Trophoblast cell (in vitro differentiated cells and primary cell): ENCODE results near the gene SOBP.
A peak's percentile ranks its signal among the peaks of the same experiment; 100 is the strongest.

Source experiments
- DNase-seq, 2 donors: peaks; one replicate each; pipeline ENCODE4 v3.0.0-alpha.2; 2016
- H2AFZ ChIP-seq: 2 replicates; pipeline ENCODE4 v1.6.1; 2013; ENCODE audit warnings: low read length, moderate library complexity, mild to moderate bottlenecking; ENCODE audit not compliant: insufficient read depth, poor library complexity
- H2AK5ac ChIP-seq: 2 replicates; pipeline ENCODE4 v1.6.1; 2013; ENCODE audit warnings: mild to moderate bottlenecking, low read length
- H2BK120ac ChIP-seq: 2 replicates; pipeline ENCODE4 v1.6.1; 2013; ENCODE audit warnings: low read length, mild to moderate bottlenecking, moderate library complexity; ENCODE audit not compliant: insufficient read depth, poor library complexity
- H2BK12ac ChIP-seq: 2 replicates; pipeline ENCODE4 v1.6.1; 2013; ENCODE audit warnings: mild to moderate bottlenecking, low read length, moderate library complexity
- H2BK5ac ChIP-seq: 2 replicates; pipeline ENCODE4 v1.6.1; 2013; ENCODE audit warnings: low read length, low read depth, moderate library complexity, mild to moderate bottlenecking; ENCODE audit not compliant: poor library complexity
- H3K14ac ChIP-seq: 2 replicates; pipeline ENCODE4 v1.6.1; 2013; ENCODE audit warnings: mild to moderate bottlenecking, low read length
- H3K18ac ChIP-seq: 2 replicates; pipeline ENCODE4 v1.6.1; 2013; ENCODE audit warnings: mild to moderate bottlenecking, low read length
- H3K23ac ChIP-seq: 2 replicates; pipeline ENCODE4 v1.6.1; 2013; ENCODE audit warnings: low read length
- H3K27ac ChIP-seq: 2 replicates; pipeline ENCODE4 v1.5.1; 2013; ENCODE audit warnings: low read depth, mild to moderate bottlenecking, inconsistent platforms, low read length, moderate library complexity
- H3K27me3 ChIP-seq: 2 replicates; pipeline ENCODE4 v1.6.1; 2013; ENCODE audit warnings: inconsistent platforms, mild to moderate bottlenecking, low read length, moderate library complexity; ENCODE audit not compliant: insufficient read depth
- H3K36me3 ChIP-seq, 2 experiments: 1 replicate in 1 of 2; 2 replicates in 1 of 2; pipeline ENCODE4 v1.6.1; 2013; ENCODE audit warnings: low read length in 2 of 2, mild to moderate bottlenecking in 2 of 2, moderate library complexity in 1 of 2; ENCODE audit not compliant: insufficient read depth in 2 of 2, control insufficient read depth in 1 of 2
- H3K4ac ChIP-seq: 2 replicates; pipeline ENCODE4 v1.6.1; 2013; ENCODE audit warnings: low read depth, mild to moderate bottlenecking, low read length, moderate library complexity
- H3K4me1 ChIP-seq, 2 experiments: 1 replicate in 1 of 2; 2 replicates in 1 of 2; pipeline ENCODE4 v1.6.1; 2013; ENCODE audit warnings: low read length in 2 of 2, mild to moderate bottlenecking in 2 of 2, moderate library complexity in 1 of 2; ENCODE audit not compliant: insufficient read depth in 2 of 2, control insufficient read depth in 1 of 2
- H3K4me2 ChIP-seq: 2 replicates; pipeline ENCODE4 v1.6.1; 2013; ENCODE audit warnings: inconsistent platforms, mild to moderate bottlenecking, low read length, moderate library complexity
- H3K4me3 ChIP-seq: 2 replicates; pipeline ENCODE4 v1.5.1; 2013; ENCODE audit warnings: mild to moderate bottlenecking, low read depth, low read length, inconsistent platforms
- H3K79me1 ChIP-seq: one replicate; pipeline ENCODE4 v1.6.1; 2013; ENCODE audit warnings: low read length
- H3K79me2 ChIP-seq: 2 replicates; pipeline ENCODE4 v1.6.1; 2013; ENCODE audit warnings: low read length, mild to moderate bottlenecking; ENCODE audit not compliant: control insufficient read depth, insufficient read depth, poor library complexity
- H3K9ac ChIP-seq: 2 replicates; pipeline ENCODE4 v1.6.1; 2013; ENCODE audit warnings: mild to moderate bottlenecking, low read length
- H3K9me3 ChIP-seq: 2 replicates; pipeline ENCODE4 v1.6.1; 2013; ENCODE audit warnings: low read depth, mild to moderate bottlenecking, control low read depth, inconsistent platforms, low read length; ENCODE audit not compliant: insufficient read depth
- H4K12ac ChIP-seq: 2 replicates; pipeline ENCODE4 v1.6.1; 2013; ENCODE audit warnings: low read depth, mild to moderate bottlenecking, low read length, moderate library complexity
- H4K8ac ChIP-seq: 2 replicates; pipeline ENCODE4 v1.6.1; 2013; ENCODE audit warnings: low read depth, mild to moderate bottlenecking, low read length, moderate library complexity
- H4K91ac ChIP-seq: one replicate; pipeline ENCODE4 v1.6.1; 2013; ENCODE audit warnings: low read depth, mild to moderate bottlenecking, low read length, moderate library complexity
- WGBS: extraction: QIAGEN DNeasy Blood & Tissue Kit; methylation state at CpG from one replicate; pipeline ENCODE4 v1.1.7; 2013; ENCODE audit warnings: missing lambda C conversion rate; ENCODE audit not compliant: insufficient read length, insufficient coverage; ENCODE audit errors: extremely low coverage; 5-methylcytosine and 5-hydroxymethylcytosine counted together

Gene SOBP

DNA sequence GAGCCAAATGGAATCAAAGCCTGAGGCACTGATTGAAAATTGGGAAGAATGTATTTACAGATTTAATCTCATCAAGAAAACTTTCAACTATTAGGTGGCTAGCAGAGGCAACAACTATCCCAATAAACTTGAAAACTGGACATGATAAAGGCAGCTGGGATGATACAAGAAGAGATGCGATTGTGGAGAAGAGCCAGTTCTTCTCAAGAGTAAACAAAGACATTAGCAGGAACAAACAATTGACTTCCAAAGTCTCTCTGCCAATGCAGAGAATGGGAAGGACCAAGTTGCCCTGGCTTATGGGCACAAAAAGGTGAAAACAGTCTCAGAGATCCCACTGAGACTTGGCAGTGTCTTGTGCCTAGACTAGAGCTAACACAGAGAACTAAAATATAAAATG, 132.4 kb downstream of the SOBP start:
- no peak overlapping the region for H3K18ac ChIP-seq
- H4K12ac ChIP-seq = no peak overlapping the region
- H4K91ac ChIP-seq = no peak overlapping the region
- H3K79me1 ChIP-seq = no peaks in the 10 kb centered on the region
- no peak overlapping the region for H2BK5ac ChIP-seq
- H3K23ac ChIP-seq = no peak overlapping the region
- no peak overlapping the region for H2BK120ac ChIP-seq
- no peaks in the 10 kb centered on the region for H3K27me3 ChIP-seq
- no peak overlapping the region for H3K9ac ChIP-seq
- no peak overlapping the region for H3K4ac ChIP-seq
- no CpG with 5 or more reads among the region's 1 CpG for WGBS
- peak in 1 of 2 donors; percentile 88 for DNase-seq
- H3K9me3 ChIP-seq = no peaks in the 10 kb centered on the region
- no peaks in the 10 kb centered on the region for H3K79me2 ChIP-seq
- H3K4me1 ChIP-seq = peaks cover 0 to 5% of the 10 kb centered on the region in 2 experiments
- H3K4me3 ChIP-seq = no peak overlapping the region
- no peak overlapping the region for H3K27ac ChIP-seq
- no peak overlapping the region for H2BK12ac ChIP-seq
- no peak overlapping the region for H2AFZ ChIP-seq
- H3K4me2 ChIP-seq = no peak overlapping the region
- H3K36me3 ChIP-seq = no peaks in the 10 kb centered on the region
- H2AK5ac ChIP-seq = no peak overlapping the region
- no peak overlapping the region for H4K8ac ChIP-seq
- no peak overlapping the region for H3K14ac ChIP-seq

DNA sequence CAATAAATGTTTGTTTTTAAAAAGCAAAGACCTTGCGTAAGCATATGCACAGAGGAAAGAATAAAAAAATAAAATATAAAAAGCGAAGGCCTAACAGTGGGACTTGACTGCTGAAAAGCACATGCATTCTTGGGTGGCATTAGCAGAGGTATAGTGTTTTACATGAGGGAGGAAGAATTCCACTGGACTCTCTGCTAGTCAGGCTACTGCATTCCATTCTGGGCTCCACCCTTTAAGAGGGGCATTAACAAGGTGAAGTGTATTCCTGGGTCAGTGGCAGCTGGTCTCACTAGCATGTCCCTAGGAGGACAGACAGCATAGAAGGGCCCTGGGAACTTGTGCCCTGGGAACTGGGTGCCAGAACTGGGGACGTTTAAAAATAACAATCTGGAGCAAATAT, 134.1 kb downstream of the SOBP start:
- DNase-seq = peak in 1 of 2 donors; percentile 34
- Histone ChIP-seq H2BK5ac (no peak overlapping the region), H3K27me3 (no peaks in the 10 kb centered on the region), H3K79me1 (no peaks in the 10 kb centered on the region), H3K36me3 (no peaks in the 10 kb centered on the region), H3K14ac (no peak overlapping the region), H4K91ac (no peak overlapping the region), H3K27ac (no peak overlapping the region), H3K79me2 (no peaks in the 10 kb centered on the region), H3K9ac (no peak overlapping the region), H3K4me3 (no peak overlapping the region), H4K12ac (no peak overlapping the region), H3K4me2 (no peak overlapping the region), H4K8ac (no peak overlapping the region), H2AFZ (no peak overlapping the region), H3K4me1 (no peaks in the 10 kb centered on the region), H3K23ac (no peak overlapping the region), H3K18ac (no peak overlapping the region), H3K4ac (no peak overlapping the region), H3K9me3 (no peaks in the 10 kb centered on the region), H2AK5ac (no peak overlapping the region), H2BK12ac (no peak overlapping the region), H2BK120ac (no peak overlapping the region)
- WGBS = no CpG with 5 or more reads among the region's 3 CpGs

DNA sequence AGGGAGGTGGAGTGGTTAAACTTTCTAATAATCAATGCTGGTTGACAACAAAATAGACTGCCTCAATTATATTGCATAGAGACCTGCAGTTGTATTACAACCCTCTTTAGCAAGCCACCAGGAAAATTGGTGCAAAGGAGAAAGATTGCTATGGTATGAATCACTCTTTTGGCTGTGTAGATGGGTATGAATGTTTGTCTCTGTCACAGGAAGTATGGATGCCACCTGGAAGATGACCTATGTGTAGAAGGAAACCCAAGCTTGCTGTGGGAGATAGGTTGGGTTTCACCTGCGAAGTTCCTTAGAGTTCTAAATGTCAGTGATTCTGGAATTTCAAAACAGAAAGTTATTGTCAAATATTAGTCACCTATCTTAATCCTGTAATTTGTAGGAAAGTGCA, 134.6 kb downstream of the SOBP start:
- no peaks in the 10 kb centered on the region for H3K27me3 ChIP-seq
- H2AFZ ChIP-seq = no peak overlapping the region
- H3K14ac ChIP-seq = no peak overlapping the region
- H3K4me3 ChIP-seq = no peak overlapping the region
- no peaks in the 10 kb centered on the region for H3K79me1 ChIP-seq
- H3K18ac ChIP-seq = no peak overlapping the region
- H3K36me3 ChIP-seq = no peaks in the 10 kb centered on the region
- H3K4ac ChIP-seq = no peak overlapping the region
- DNase-seq = peak; percentile 33 to 83
- no peak overlapping the region for H3K23ac ChIP-seq
- no CpG with 5 or more reads among the region's 1 CpG for WGBS
- H2BK120ac ChIP-seq = no peak overlapping the region
- H3K4me2 ChIP-seq = no peak overlapping the region
- H4K12ac ChIP-seq = no peak overlapping the region
- H3K27ac ChIP-seq = no peak overlapping the region
- no peaks in the 10 kb centered on the region for H3K9me3 ChIP-seq
- H3K9ac ChIP-seq = no peak overlapping the region
- no peak overlapping the region for H2BK5ac ChIP-seq
- H2BK12ac ChIP-seq = no peak overlapping the region
- H2AK5ac ChIP-seq = no peak overlapping the region
- no peaks in the 10 kb centered on the region for H3K4me1 ChIP-seq
- no peaks in the 10 kb centered on the region for H3K79me2 ChIP-seq
- no peak overlapping the region for H4K8ac ChIP-seq
- no peak overlapping the region for H4K91ac ChIP-seq

DNA sequence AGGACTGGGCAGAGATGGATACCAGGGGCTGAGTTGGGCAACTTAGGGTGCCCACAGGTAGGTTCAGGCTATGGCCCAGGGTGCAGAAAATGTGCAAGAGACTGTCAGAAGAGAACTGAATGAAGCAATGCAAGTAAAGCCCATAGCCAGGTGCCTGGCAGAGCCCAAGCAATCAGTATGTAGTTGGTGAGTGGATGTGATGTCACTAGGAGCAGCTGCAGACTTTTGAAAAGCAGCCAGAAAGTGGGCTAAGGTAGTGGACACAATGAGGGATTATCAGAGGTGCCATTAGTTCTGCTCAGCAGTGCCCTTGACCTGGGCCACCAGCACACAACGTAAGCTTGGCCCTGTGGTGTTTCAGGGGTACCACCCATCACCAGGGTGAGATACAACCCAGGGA, 135.3 kb downstream of the SOBP start:
- Histone ChIP-seq H3K27me3 (no peaks in the 10 kb centered on the region), H3K4ac (no peak overlapping the region), H3K9me3 (no peaks in the 10 kb centered on the region), H3K79me2 (no peaks in the 10 kb centered on the region), H2BK12ac (no peak overlapping the region), H3K4me2 (no peak overlapping the region), H3K79me1 (no peaks in the 10 kb centered on the region), H3K27ac (no peak overlapping the region), H4K12ac (no peak overlapping the region), H3K4me3 (no peak overlapping the region), H4K8ac (no peak overlapping the region), H3K9ac (no peak overlapping the region), H2AFZ (no peak overlapping the region), H2AK5ac (no peak overlapping the region), H3K14ac (no peak overlapping the region), H2BK5ac (no peak overlapping the region), H3K23ac (peak overlapping the region; percentile 85), H4K91ac (no peak overlapping the region), H3K36me3 (no peaks in the 10 kb centered on the region), H3K18ac (no peak overlapping the region), H2BK120ac (no peak overlapping the region), H3K4me1 (no peaks in the 10 kb centered on the region)
- no CpG with 5 or more reads among the region's 1 CpG for WGBS
- no peak for DNase-seq
